CD4-positive, alpha-beta T cell treated with Interleukin-15 for 1 hour (primary cell): ENCODE data around the gene MAP2.
"Not testable (repeated sequence)": the region's sequence is repeated elsewhere in the genome, so short reads cannot be mapped to it uniquely, and the experiment has no call there.

Experiments used
- DNase-seq: peaks from one replicate; pipeline ENCODE4 v3.0.0-alpha.2; 2020

MAP2 gene

GRCh38 chr2:209547726-209548125 is 123.9 kb downstream of the MAP2 start:
- no peak for DNase-seq

- no peak for DNase-seq
Observed at GRCh38 chr2:209549589-209549988, 125.7 kb downstream of the MAP2 start.

DNA sequence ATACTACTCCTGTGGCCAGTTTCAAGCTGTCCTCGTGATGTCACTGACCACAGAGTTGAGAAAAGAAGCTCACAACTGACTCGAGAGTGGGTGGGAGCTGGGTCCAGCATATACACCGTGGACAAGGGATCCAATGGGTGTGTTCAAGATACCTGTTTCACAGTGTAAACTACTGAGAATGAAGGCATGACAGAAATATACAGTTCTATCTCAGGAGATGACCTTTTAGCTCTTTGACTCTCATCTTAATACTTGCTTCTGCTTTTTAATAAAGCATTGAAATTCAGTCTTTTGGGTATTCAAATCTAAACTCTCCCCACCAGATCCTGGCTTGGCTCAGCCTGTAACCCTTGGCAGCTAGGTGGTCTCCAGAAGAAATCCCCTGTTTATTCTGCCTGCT is 130.1 kb downstream of the MAP2 start:
- DNase-seq: no peak

GRCh38 chr2:209556354-209556961 is 132.6 kb downstream of the MAP2 start:
- no peak for DNase-seq

- no peak for DNase-seq
Observed at GRCh38 chr2:209560911-209561310, 137.1 kb downstream of the MAP2 start.

DNA sequence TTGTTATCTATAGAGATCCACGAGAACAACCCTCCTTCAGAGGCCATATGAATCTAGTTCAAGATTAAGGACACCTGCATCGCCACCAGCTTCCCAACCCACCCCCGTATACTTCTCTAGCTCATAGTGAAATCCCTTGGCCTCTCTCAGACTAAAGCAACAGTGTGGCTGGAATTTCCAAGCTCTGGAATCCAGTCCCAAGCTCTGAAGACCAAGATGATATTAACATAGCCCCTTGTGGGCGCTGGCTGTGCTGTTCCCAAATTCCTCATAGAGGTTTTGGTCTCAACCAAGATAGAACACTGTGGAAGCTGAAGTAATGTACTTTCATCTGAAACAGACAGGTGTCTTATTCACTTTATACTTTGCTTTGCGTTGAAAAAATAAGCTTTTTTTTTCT is 139.6 kb downstream of the MAP2 start:
- DNase-seq: no peak

DNA sequence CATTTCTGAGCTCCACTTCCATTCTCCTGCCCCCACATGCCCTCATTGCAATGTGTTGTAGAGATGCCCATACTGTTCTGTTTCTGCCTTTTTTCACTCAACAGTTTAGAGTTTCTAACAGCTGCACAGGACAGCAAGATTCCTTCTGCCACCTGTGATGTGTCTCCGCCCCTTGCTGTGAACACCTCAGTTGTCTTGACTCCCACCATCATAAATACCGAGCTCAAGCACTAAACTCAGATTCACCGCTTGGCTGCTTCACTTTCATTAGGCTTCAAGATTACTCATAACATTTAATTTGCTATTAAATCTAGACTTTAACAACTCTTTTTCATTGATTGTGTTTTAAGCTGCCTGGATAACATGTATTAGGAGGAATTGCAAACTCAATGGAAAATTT is 141.0 kb downstream of the MAP2 start:
- no peak for DNase-seq

GRCh38 chr2:209565896-209566582 is 142.2 kb downstream of the MAP2 start:
- DNase-seq: no peak

GRCh38 chr2:209570194-209570593 is 146.3 kb downstream of the MAP2 start:
- no peak for DNase-seq

GRCh38 chr2:209574515-209574914 is 150.7 kb downstream of the MAP2 start:
- no peak for DNase-seq

- no peak for DNase-seq
Observed at GRCh38 chr2:209577376-209578357, 153.8 kb downstream of the MAP2 start.

- no peak for DNase-seq
Observed at GRCh38 chr2:209578394-209579001, 154.7 kb downstream of the MAP2 start.

DNA sequence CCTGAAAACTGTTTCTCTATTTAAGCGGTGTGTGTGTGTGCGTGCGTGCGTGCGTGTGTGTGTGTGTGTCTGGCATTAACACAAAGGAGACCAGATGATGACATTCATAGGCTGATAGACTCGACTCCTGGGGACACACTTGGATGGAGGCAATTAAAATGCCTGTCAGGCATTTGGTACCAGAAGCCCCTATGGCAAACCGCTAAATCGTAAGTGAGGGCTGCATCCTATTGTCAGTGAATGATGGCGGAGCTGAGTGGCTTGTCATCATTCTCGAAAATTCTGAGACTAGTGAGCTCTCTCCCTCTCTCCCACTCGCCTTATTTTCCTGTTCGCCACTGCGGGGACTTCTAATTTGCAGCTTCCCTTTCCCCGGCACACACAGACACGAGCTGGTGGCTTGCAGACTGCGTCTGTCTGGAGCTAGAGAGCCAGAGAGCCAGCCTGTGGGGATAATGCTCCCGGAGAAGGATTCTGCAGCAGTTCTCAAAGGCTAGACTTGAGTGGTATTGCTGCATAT is 155.4 kb downstream of the MAP2 start:
- no peak for DNase-seq

- no peak for DNase-seq
Observed at GRCh38 chr2:209581040-209581439, 157.2 kb downstream of the MAP2 start.

GRCh38 chr2:209582281-209582680 is 158.4 kb downstream of the MAP2 start:
- no peak for DNase-seq

- no peak for DNase-seq
Observed at GRCh38 chr2:209584472-209584871, 160.6 kb downstream of the MAP2 start.

DNA sequence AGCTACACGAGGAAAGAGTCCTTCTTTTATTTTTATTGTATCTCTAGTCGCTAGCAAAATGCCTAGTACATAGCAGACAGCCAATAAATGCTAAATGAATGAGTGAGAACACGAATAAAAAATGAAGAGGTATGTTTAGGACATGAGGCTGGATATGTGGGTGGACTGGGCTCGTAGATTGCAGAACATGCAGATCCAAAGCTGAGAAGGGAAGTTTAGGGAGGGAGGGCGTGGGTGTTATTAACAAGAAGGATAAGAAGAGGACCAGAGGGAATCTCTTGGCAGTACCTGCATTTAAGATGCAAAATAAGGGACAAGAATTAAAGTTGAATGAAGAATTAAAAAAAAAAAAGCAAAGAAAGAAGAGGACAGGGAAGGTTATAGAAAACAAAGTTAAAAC is 161.1 kb downstream of the MAP2 start:
- no peak for DNase-seq

DNA sequence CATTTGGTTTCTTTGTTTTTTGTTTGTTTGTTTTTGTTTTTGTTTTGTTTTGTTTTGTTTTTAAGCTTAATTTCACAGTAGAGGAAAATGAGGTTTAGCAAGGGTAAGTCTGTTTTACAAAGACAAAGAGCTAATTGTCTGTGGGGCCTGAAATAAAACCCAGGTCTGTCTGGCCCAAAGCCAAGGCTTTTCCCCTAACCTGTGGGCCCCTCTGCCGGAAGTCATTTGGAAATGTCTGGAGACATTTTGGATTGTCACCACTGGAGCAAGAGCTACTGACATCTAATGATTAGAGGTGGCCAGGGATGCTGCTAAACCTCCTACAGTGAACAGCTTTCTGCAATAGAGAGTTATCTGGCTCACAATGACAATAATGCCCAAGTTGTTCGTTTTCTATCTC is 167.2 kb downstream of the MAP2 start:
- no peak for DNase-seq

DNA sequence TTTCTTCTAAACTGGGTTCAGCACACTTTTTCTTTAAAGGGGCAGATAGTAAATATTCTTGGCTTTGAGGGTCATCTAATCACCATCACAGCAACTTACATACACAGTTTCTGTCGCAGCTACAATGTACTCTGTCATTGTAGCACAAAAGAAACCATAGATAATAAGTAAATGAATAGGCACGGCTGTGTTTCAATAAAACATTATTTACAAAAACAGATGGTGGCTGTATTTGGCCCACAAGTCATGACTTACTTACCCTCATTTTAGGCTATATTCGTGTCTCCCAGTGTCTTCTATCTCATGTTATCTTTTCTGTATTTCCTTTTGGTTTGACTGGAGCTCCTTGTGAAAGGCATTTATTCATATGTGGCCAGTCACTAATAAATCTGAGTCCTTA is 168.3 kb downstream of the MAP2 start:
- DNase-seq: no peak

- DNase-seq: no peak
Observed at GRCh38 chr2:209593930-209594329, 170.1 kb downstream of the MAP2 start.

GRCh38 chr2:209596262-209596661 is 172.4 kb downstream of the MAP2 start:
- no peak for DNase-seq

GRCh38 chr2:209598227-209598626 is 174.4 kb downstream of the MAP2 start:
- DNase-seq: not testable (repeated sequence)
